ENCODE data around the gene ZDHHC7. TPM values are rescaled to one million over a fixed set of nuclear protein-coding genes. Genes with fewer than 3 reads are reported as not detected.

Gene ZDHHC7
- total RNA-seq, 1 donor from 2014 or later, result 79.7 TPM

DNA sequence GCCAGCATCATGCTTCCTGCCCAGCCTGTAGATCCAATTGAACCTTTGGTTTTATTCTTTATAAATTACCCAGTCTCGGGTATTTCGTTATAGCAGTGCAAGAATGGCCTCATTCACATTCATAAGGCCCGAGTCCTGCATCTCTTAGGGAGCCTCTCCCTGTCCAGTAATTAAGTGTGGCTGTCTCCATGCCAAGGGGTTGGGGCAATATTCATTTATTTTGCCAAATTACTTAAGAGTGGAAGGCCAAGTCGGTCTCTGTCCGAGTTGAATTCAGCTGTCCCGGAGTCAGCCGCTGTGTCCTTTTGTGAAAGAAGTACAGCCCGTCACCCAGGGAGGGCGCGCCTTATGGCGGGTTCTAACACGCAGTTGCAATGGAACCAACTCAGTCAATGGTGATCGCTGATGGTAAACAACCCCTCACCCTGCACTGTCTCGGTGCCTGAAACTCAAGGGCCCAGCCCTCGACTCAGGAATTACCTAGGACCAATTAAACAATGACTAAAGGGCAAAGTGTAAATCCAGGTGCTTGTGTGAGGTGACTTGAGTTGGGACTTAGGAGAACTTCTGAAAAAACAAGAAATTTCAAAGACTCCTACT is 38.5 kb upstream of the ZDHHC7 start:
- TF ChIP-seq, protein P1, sequence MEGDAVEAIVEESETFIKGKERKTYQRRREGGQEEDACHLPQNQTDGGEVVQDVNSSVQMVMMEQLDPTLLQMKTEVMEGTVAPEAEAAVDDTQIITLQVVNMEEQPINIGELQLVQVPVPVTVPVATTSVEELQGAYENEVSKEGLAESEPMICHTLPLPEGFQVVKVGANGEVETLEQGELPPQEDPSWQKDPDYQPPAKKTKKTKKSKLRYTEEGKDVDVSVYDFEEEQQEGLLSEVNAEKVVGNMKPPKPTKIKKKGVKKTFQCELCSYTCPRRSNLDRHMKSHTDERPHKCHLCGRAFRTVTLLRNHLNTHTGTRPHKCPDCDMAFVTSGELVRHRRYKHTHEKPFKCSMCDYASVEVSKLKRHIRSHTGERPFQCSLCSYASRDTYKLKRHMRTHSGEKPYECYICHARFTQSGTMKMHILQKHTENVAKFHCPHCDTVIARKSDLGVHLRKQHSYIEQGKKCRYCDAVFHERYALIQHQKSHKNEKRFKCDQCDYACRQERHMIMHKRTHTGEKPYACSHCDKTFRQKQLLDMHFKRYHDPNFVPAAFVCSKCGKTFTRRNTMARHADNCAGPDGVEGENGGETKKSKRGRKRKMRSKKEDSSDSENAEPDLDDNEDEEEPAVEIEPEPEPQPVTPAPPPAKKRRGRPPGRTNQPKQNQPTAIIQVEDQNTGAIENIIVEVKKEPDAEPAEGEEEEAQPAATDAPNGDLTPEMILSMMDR (IDR thresholded peaks at IDR 0.05), result no peak
- no peaks in the 10 kb centered on the region for H3K27me3 ChIP-seq
- no peaks in the 10 kb centered on the region for H3K9me3 ChIP-seq
- no peak overlapping the region for H3K4me3 ChIP-seq
- intact Hi-C loops (cut with DNase I), result no loop called here
- H3K27ac ChIP-seq, result no peak overlapping the region
- DNase-seq (no peak), ATAC-seq (no peak)
- H3K4me1 ChIP-seq, result peaks cover 25% of the 10 kb centered on the region
- H3K36me3 ChIP-seq, result no peaks in the 10 kb centered on the region

DNA sequence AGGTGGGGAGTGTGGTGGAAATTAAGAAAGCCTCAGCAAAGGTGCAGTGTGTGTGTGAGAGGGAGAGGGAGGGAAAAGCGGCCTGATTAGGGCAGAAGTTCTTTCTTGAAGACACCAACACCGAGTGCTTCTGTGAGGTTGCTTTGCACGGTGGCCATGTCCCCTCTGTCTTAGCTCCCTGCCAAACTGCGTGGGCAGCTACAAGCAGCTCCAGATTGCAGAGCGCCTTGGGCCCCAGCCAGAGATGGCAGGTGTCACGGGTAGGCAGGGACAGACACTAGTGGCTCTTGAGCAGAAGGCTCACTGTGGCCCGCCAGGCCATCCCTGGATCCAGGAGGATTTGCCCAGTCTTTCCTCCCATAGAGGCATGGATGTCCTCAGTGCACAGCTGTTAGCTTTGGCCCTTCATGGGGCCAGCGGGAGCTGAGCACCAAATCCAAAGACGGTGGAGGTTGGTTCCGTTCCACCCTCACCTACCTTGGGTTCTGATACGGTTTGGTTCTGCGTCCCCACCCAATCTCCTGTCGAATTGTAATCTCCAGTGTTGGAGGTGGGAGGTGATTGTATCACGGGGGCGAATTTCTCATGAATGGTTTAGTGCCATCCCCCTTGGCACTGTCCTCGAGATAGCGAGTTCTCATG is 37.7 kb upstream of the ZDHHC7 start:
- Histone ChIP-seq H3K27me3 (no peaks in the 10 kb centered on the region), H3K9me3 (no peaks in the 10 kb centered on the region), H3K4me3 (no peak overlapping the region), H3K27ac (no peak overlapping the region), H3K36me3 (no peaks in the 10 kb centered on the region), H3K4me1 (peaks cover 21% of the 10 kb centered on the region)
- intact Hi-C loops (cut with DNase I), result no loop called here
- TF ChIP-seq, protein P1 (IDR thresholded peaks at IDR 0.05), result no peak
- DNase-seq, result no peak
- no peak for ATAC-seq

DNA sequence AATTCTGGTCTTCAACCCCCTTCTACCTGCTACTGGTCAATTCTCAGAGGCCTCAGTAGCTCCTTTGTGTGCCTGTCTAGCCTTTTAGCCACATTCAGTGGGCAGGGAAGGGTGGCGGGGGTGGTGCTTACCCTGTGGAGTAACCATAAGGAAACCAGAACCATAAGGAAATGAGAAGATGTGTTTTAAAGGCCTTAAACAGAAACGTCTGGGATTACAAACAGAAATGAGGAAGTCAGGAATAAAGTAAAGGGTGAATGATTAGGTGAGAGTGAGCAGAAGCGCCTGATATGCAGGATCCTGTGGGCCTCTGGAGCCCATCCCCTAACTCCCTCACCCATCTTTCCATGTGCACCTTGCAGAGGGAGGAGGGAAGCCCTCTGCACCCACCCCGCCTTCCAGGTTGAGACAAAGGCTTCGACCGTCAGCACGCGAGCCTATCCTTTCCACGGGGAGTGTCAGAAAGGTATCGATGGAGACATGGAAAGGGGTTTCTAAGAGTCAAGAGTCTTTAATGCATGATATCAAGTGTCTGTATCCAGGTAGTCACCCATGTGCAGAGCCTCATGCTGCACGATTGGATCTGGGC is 36.6 kb upstream of the ZDHHC7 start:
- no peaks in the 10 kb centered on the region for H3K9me3 ChIP-seq
- peaks cover 21% of the 10 kb centered on the region for H3K4me1 ChIP-seq
- H3K36me3 ChIP-seq, result no peaks in the 10 kb centered on the region
- no peak overlapping the region for H3K4me3 ChIP-seq
- peak; percentile 79 for DNase-seq
- H3K27ac ChIP-seq, result no peak overlapping the region
- peak; percentile 64 for ATAC-seq
- no peaks in the 10 kb centered on the region for H3K27me3 ChIP-seq
- TF ChIP-seq, protein P1 (IDR thresholded peaks at IDR 0.05), result no peak
- intact Hi-C loops (cut with DNase I), result no loop called here

DNA sequence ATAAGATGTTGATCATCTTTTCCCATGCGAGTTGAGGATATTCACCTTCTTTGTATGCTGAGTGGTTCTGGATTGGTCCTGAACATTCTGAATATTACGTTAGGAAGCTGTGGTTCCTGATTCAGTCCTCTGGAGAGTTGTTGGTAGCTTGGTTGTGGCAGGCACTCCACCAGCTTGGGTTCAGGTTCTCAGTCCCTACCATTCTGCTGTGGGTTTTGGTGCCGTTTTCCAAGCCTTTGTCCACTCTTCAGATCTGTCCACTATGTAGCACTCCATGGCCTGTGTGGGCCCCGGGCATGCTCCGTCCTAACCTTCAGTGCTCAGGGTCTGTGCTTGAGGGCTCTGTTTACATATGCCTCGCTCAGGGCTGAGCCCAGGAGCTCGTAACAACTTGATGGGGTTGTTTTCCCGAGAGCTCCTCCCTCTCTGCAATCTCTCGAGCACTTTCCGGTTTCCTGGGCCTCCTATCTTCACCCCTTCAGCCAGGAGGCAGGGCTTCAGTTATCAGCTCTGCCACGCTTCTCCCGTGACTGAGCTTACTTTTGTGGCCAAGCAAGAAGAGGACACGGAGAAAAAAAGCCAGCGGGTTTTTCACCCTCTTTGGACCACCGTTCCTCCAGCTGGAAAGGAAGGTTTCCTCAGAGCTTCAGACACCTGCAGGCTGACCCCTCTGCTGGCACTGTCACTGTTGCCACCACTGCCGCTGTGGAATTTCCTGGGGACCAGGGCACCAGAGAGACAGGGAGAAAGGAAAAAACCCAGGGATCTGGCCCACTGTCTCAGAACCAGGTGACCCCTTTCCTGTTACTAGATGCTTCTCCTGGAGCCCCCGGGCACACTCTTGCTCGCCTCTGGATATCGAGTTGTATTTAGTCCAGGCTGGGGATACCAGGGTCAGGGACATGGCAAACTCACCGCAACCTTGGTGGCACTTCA is 35.9 kb upstream of the ZDHHC7 start:
- no peaks in the 10 kb centered on the region for H3K9me3 ChIP-seq
- intact Hi-C loops (cut with DNase I), result no loop called here
- H3K4me1 ChIP-seq, result peaks cover 23% of the 10 kb centered on the region
- no peak overlapping the region for H3K27ac ChIP-seq
- H3K27me3 ChIP-seq, result no peaks in the 10 kb centered on the region
- DNase-seq, result peak; percentile 68
- no peak overlapping the region for H3K4me3 ChIP-seq
- ATAC-seq, result peak; percentile 86
- H3K36me3 ChIP-seq, result no peaks in the 10 kb centered on the region
- TF ChIP-seq, protein P1 (IDR thresholded peaks at IDR 0.05), result no peak

DNA sequence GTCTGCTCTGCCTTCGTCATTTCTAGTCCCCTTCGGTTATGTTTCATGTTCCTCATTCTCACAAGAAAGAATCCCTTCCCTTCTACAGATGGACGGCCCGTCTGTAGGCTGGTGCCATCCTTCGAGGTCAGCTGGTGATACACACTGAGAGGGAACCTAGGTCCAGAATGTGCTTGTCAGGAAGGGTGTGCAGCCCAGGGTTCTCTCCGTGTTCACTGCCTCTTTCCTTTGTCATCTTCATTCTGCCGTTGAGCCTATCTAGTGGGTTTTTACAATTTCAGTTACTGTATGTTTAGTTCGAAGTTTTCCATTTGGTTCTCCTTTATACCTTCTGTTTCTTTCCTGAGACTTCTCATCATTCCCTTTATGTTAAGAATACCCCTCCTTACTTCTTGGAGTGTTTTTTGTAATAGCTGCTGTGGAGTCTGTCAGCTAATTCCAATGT is 35.2 kb upstream of the ZDHHC7 start:
- TF ChIP-seq, protein P1 (IDR thresholded peaks at IDR 0.05), result no peak
- no peaks in the 10 kb centered on the region for H3K36me3 ChIP-seq
- no peaks in the 10 kb centered on the region for H3K9me3 ChIP-seq
- H3K4me1 ChIP-seq, result peaks cover 24% of the 10 kb centered on the region
- intact Hi-C loops (cut with DNase I), result no loop called here
- ATAC-seq (peak; percentile 44), DNase-seq (no peak)
- no peak overlapping the region for H3K27ac ChIP-seq
- H3K27me3 ChIP-seq, result no peaks in the 10 kb centered on the region
- H3K4me3 ChIP-seq, result no peak overlapping the region

Measured in upper lobe of right lung (tissue), 1 donor.